OCI-LY1 (cell line): Measurements from ENCODE around the gene FAM185A.
A peak's percentile ranks its signal among the peaks of the same experiment; 100 is the strongest.
"Not testable (repeated sequence)": the region's sequence is repeated elsewhere in the genome, so short reads cannot be mapped to it uniquely, and the experiment has no call there.

Source experiments
- H2AFZ ChIP-seq: fragments of 200-600 bp; sonication (generic), shearing (Covaris generic); 2 replicates; pipeline ENCODE4 v1.6.0; 2014; ENCODE audit warnings: antibody characterized with exemption, mild to moderate bottlenecking, low read length
- H3F3A ChIP-seq: fragments of 200-600 bp; sonication (generic), shearing (Covaris generic); 2 replicates; pipeline ENCODE4 v1.6.0; 2014; ENCODE audit warnings: mild to moderate bottlenecking, antibody characterized with exemption, low read length, moderate library complexity; ENCODE audit not compliant: insufficient read depth
- H3K27ac ChIP-seq: fragments of 200-600 bp; sonication (generic); 2 replicates; pipeline ENCODE4 v1.5.1; 2014; ENCODE audit warnings: low read length, mixed run types, mild to moderate bottlenecking, low read depth; ENCODE audit not compliant: poor library complexity, severe bottlenecking
- H3K27me3 ChIP-seq: fragments of 200-600 bp; sonication (generic); 2 replicates; pipeline ENCODE4 v1.6.0; 2014; ENCODE audit warnings: antibody characterized with exemption, mild to moderate bottlenecking, low read length, moderate library complexity; ENCODE audit not compliant: insufficient read depth
- H3K36me3 ChIP-seq: fragments of 200-600 bp; sonication (generic); 2 replicates; pipeline ENCODE4 v1.6.1; 2014; ENCODE audit warnings: mild to moderate bottlenecking, antibody characterized with exemption, low read length, moderate library complexity, mixed read lengths; ENCODE audit not compliant: insufficient read depth
- H3K4me1 ChIP-seq: fragments of 200-600 bp; sonication (generic); 2 replicates; pipeline ENCODE4 v1.5.1; 2014; ENCODE audit warnings: mild to moderate bottlenecking, low read length, moderate library complexity; ENCODE audit not compliant: insufficient read depth, severe bottlenecking
- H3K4me2 ChIP-seq: fragments of 200-600 bp; sonication (generic), shearing (Covaris generic); 2 replicates; pipeline ENCODE4 v1.6.1; 2014; ENCODE audit warnings: low read length
- H3K4me3 ChIP-seq: fragments of 200-600 bp; sonication (generic); 2 replicates; pipeline ENCODE4 v1.5.1; 2014; ENCODE audit warnings: low read length, low read depth, mild to moderate bottlenecking, mixed read lengths; ENCODE audit not compliant: poor library complexity, severe bottlenecking
- H3K79me2 ChIP-seq: fragments of 200-600 bp; shearing (Covaris generic); 2 replicates; pipeline ENCODE4 v1.6.1; 2016; ENCODE audit warnings: mixed run types, low read length, mixed read lengths; ENCODE audit not compliant: insufficient read depth
- H3K9ac ChIP-seq: fragments of 200-600 bp; sonication (generic), shearing (Covaris generic); 2 replicates; pipeline ENCODE4 v1.6.1; 2014; ENCODE audit warnings: mild to moderate bottlenecking, low read length, mixed read lengths
- H3K9me2 ChIP-seq: fragments of 200-600 bp; sonication (generic), shearing (Covaris generic); 2 replicates; pipeline ENCODE4 v1.6.1; 2014; ENCODE audit warnings: low read depth, mild to moderate bottlenecking, low read length, mixed read lengths
- H3K9me3 ChIP-seq: fragments of 200-600 bp; shearing (Covaris generic); 2 replicates; pipeline ENCODE4 v1.6.1; 2014; ENCODE audit warnings: low read length, mixed read lengths
- H4K20me1 ChIP-seq: fragments of 200-600 bp; sonication (generic), shearing (Covaris generic); 2 replicates; pipeline ENCODE4 v1.6.0; 2016; ENCODE audit warnings: mild to moderate bottlenecking, low read length; ENCODE audit not compliant: insufficient read depth
- CTCF ChIP-seq: fragments of 200-600 bp; sonication (generic), shearing (Covaris generic); IDR thresholded peaks from 2 replicates; pipeline ENCODE4 v1.5.1; 2017; ENCODE audit warnings: mild to moderate bottlenecking, antibody characterized with exemption, low read length, moderate library complexity, mixed read lengths

Gene FAM185A

GRCh38 chr7:102758227-102758626 is 9.4 kb downstream of the FAM185A start:
- not testable (repeated sequence) for H3K27ac ChIP-seq, H3K27me3 ChIP-seq, H2AFZ ChIP-seq, H3K36me3 ChIP-seq, H3K4me2 ChIP-seq, H3K79me2 ChIP-seq, H3F3A ChIP-seq, H3K9me3 ChIP-seq, H3K4me1 ChIP-seq, H3K4me3 ChIP-seq, H3K9ac ChIP-seq, H3K9me2 ChIP-seq, H4K20me1 ChIP-seq
- peak; percentile 10; the same call in 1 of the 2 replicates for TF ChIP-seq CTCF

GRCh38 chr7:102759934-102760333 is 11.1 kb downstream of the FAM185A start:
- H3F3A ChIP-seq, H4K20me1 ChIP-seq, H3K4me2 ChIP-seq, H3K27ac ChIP-seq, H3K9me3 ChIP-seq, H3K9me2 ChIP-seq, H3K79me2 ChIP-seq, H3K9ac ChIP-seq, H3K4me3 ChIP-seq, H2AFZ ChIP-seq, H3K36me3 ChIP-seq, H3K27me3 ChIP-seq, H3K4me1 ChIP-seq: not testable (repeated sequence)

- not testable (repeated sequence) for H3K27ac ChIP-seq, H3K4me2 ChIP-seq
Measured at GRCh38 chr7:102761234-102761633, 12.4 kb downstream of the FAM185A start.

DNA sequence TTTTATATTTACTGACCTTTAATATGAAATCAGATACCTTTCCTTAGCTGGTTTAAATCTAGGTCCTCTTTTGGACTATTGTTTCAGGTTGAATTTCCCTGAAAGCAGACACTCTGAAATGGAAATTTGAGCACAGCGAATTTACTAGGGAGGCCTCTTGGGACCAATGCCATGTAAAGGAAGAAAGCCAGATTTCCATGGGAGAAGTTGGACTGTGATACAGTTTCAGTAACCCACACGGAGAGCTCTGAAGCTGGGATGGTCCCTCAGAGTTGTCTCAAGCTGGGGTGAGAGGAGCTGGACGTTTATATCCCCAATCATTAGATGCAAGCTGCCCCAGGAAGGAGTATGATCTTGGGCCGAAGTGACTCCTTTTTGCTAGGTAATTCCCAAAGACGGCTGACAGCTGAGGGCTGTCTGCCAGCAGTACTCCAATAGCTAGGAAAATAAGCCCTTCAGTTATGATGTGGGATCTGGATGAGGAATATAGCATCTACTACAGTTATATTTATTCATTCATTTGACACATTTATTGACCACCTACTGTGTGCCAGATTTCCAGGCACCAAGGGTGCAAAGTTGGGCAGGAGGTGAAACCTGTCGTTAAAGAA is 14.6 kb downstream of the FAM185A start:
- not testable (repeated sequence) for H3K9me2 ChIP-seq, H3K79me2 ChIP-seq, H3K36me3 ChIP-seq, H3K27me3 ChIP-seq, H3K27ac ChIP-seq, H3K9ac ChIP-seq, H3K4me3 ChIP-seq, H2AFZ ChIP-seq, H3K9me3 ChIP-seq, H3F3A ChIP-seq, H3K4me1 ChIP-seq, H3K4me2 ChIP-seq, H4K20me1 ChIP-seq

More at GRCh38 chr7:102761234-102761633, 12.4 kb downstream of the FAM185A start:
- H4K20me1 ChIP-seq, H3K27me3 ChIP-seq, H3K36me3 ChIP-seq, H3K79me2 ChIP-seq, H2AFZ ChIP-seq, H3K9ac ChIP-seq, H3K9me3 ChIP-seq, H3K4me3 ChIP-seq, H3F3A ChIP-seq, H3K4me1 ChIP-seq, H3K9me2 ChIP-seq: not testable (repeated sequence)

DNA sequence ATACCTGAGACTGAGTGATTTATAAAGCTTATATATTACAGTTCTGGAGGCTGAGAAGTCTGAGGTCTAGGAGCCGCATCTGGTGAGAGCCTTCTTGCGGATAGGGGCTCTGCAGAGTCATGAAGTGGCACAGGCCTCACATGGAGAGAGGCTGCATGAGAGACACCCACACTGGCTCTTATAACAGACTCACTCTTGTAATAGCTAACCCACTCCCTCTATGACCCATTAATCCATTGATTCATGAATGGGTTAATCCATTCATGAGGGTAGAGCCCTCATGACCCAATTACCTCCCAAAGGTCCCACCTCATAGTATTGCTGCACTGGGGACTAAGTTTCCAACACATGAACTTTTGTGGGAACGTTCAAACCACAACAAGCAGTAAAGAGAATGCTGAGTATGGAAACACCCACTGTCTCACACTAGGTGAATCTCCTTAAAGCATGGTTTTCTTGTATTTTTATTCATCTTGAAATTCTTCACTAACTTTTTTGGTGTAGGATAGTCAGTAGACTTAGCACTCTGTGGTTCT is 20.9 kb downstream of the FAM185A start:
- not testable (repeated sequence) for H3K27me3 ChIP-seq, H3K79me2 ChIP-seq, H3K9me2 ChIP-seq, H3K4me2 ChIP-seq, H3K27ac ChIP-seq, H4K20me1 ChIP-seq, H3K36me3 ChIP-seq, H3K4me1 ChIP-seq, H3K9ac ChIP-seq, H3F3A ChIP-seq, H3K4me3 ChIP-seq, H3K9me3 ChIP-seq, H2AFZ ChIP-seq

DNA sequence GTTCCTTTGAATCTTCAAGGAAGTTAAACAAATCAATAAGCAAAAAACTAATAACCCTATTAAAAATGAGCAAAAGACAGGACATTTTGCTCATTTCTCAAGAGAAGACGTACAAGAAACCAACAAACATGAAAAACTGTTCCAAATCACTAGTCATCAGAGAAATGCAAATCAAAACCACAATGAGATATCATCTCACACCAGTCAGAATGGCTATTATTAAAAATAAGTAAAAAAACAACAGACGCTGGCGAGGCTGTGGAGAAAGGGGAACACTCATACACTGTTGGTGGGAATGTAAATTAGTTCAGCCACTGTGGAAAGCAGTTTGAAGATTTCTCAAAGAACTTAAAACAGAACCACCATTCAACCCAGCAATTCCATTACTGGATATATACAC is 21.7 kb downstream of the FAM185A start:
- not testable (repeated sequence) for H3K9ac ChIP-seq, H4K20me1 ChIP-seq, H3K79me2 ChIP-seq, H3K4me1 ChIP-seq, H3K27ac ChIP-seq, H3K4me2 ChIP-seq, H3K9me2 ChIP-seq, H3K27me3 ChIP-seq, H3K36me3 ChIP-seq, H3K4me3 ChIP-seq, H3F3A ChIP-seq, H3K9me3 ChIP-seq, H2AFZ ChIP-seq

DNA sequence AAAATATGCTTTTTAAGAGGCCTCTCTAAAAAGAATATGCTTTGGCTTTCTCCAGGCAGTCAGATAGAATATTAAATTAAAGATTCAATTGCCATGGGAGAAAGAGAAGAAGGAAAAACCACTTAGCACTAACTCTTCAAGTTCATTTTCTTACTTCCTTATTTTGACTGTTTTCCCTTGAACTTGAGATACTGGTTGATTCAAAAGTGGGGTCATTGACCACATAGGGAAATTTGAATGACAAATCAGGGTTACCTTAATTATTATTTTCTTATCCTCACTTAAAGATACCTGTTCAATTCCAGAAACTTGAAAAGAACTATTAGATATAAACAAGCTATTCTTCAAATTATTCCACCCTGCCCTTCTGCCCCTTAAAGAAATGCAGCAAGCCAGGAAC is 27.4 kb downstream of the FAM185A start:
- H3K36me3 ChIP-seq, result peaks cover 17% of the 10 kb centered on the region
- not testable (repeated sequence) for H3F3A ChIP-seq, H3K9ac ChIP-seq, H3K79me2 ChIP-seq, H3K4me3 ChIP-seq, H4K20me1 ChIP-seq, H3K4me2 ChIP-seq, H3K27me3 ChIP-seq, H3K9me3 ChIP-seq, H3K9me2 ChIP-seq, H3K27ac ChIP-seq, H2AFZ ChIP-seq, H3K4me1 ChIP-seq
